HEK293 (cell line): ENCODE data around the gene PLEKHM2.
A peak's percentile ranks its signal among the peaks of the same experiment; 100 is the strongest.

Experiments used
- CTCF ChIA-PET: fragments of 350-600 bp; formaldehyde crosslinking; extraction: SDS; loops from one replicate; lab custom pipeline; 2021; ENCODE audit warnings: antibody characterized with exemption; lab: Yijun Ruan, JAX
- POLR2A ChIA-PET: fragments of 300-600 bp; formaldehyde crosslinking; extraction: SDS; loops from one replicate; lab custom pipeline; 2020; ENCODE audit warnings: antibody characterized with exemption, inconsistent platforms; lab: Yijun Ruan, JAX
- H3K27ac ChIP-seq: fragments of 200-500 bp; sonication (Bioruptor generic); 2 replicates; pipeline ENCODE4 v1.5.1; 2014; ENCODE audit warnings: low read depth, low read length, control low read depth, inconsistent platforms; ENCODE audit errors: extremely low read depth
- H3K36me3 ChIP-seq, 2 experiments: fragments of 200-500 bp in 1 of 2; sonication (Bioruptor generic) in 1 of 2; 1 replicate in 1 of 2; 2 replicates in 1 of 2; pipeline ENCODE4 v1.5.1; 2014 to 2017; ENCODE audit warnings: inconsistent platforms in 2 of 2, low read length in 2 of 2; ENCODE audit not compliant: control insufficient read depth in 2 of 2, insufficient read depth in 1 of 2
- H3K4me1 ChIP-seq: fragments of 200-500 bp; sonication (Bioruptor generic); 2 replicates; pipeline ENCODE4 v1.5.1; 2014; ENCODE audit warnings: mild to moderate bottlenecking, low read length, inconsistent platforms; ENCODE audit not compliant: control insufficient read depth, insufficient read depth
- H3K4me3 ChIP-seq: 2 replicates; pipeline ENCODE4 v1.5.1; 2011; ENCODE audit warnings: low read depth, mild to moderate bottlenecking, control low read depth, low read length, moderate library complexity
- H3K9me3 ChIP-seq: fragments of 200-500 bp; sonication (Bioruptor generic); 2 replicates; pipeline ENCODE4 v1.5.1; 2014; ENCODE audit warnings: low read depth, low read length, inconsistent platforms; ENCODE audit not compliant: control insufficient read depth, insufficient read depth
- CTCF ChIP-seq: fragments of 450-650 bp; formaldehyde crosslinking; IDR thresholded peaks from 2 replicates; pipeline ENCODE4 v1.5.1; 2016; ENCODE audit warnings: missing biosample characterization, missing genetic modification characterization
- GFI1B ChIP-seq: fragments of 450-650 bp; formaldehyde crosslinking; IDR thresholded peaks from 2 replicates; pipeline ENCODE4 v1.5.1; 2016; ENCODE audit warnings: missing biosample characterization, missing genetic modification characterization
- GLIS1 ChIP-seq: fragments of 450-650 bp; formaldehyde crosslinking; IDR thresholded peaks from 2 replicates; pipeline ENCODE4 v1.5.1; 2016; ENCODE audit warnings: missing biosample characterization, missing genetic modification characterization
- INSM2 ChIP-seq: fragments of 450-650 bp; formaldehyde crosslinking; IDR thresholded peaks from 2 replicates; pipeline ENCODE4 v1.5.1; 2016; ENCODE audit warnings: missing biosample characterization, missing genetic modification characterization
- MYNN ChIP-seq: fragments of 450-650 bp; formaldehyde crosslinking; IDR thresholded peaks from 2 replicates; pipeline ENCODE4 v1.5.1; 2016; ENCODE audit warnings: missing biosample characterization, missing genetic modification characterization, borderline replicate concordance
- SCRT1 ChIP-seq: fragments of 450-650 bp; formaldehyde crosslinking; IDR thresholded peaks from 2 replicates; pipeline ENCODE4 v1.5.1; 2016; ENCODE audit warnings: missing biosample characterization, missing genetic modification characterization, borderline replicate concordance
- WT1 ChIP-seq: fragments of 450-650 bp; formaldehyde crosslinking; IDR thresholded peaks from 2 replicates; pipeline ENCODE4 v1.5.1; 2016; ENCODE audit warnings: missing biosample characterization, missing genetic modification characterization
- ZBTB11 ChIP-seq: fragments of 450-650 bp; formaldehyde crosslinking; conservative IDR thresholded peaks from 2 replicates; pipeline ENCODE4 v1.5.1; 2016; ENCODE audit warnings: low read depth, missing biosample characterization, missing genetic modification characterization
- ZBTB6 ChIP-seq: fragments of 450-650 bp; formaldehyde crosslinking; IDR thresholded peaks from 2 replicates; pipeline ENCODE4 v1.5.1; 2017; ENCODE audit warnings: missing biosample characterization, missing genetic modification characterization
- ZBTB8A ChIP-seq: fragments of 450-650 bp; formaldehyde crosslinking; IDR thresholded peaks from 2 replicates; pipeline ENCODE4 v1.5.1; 2016; ENCODE audit warnings: missing biosample characterization, missing genetic modification characterization
- ZFHX2 ChIP-seq: fragments of 450-650 bp; formaldehyde crosslinking; conservative IDR thresholded peaks from 2 replicates; pipeline ENCODE4 v1.5.1; 2016; ENCODE audit warnings: missing biosample characterization, missing genetic modification characterization
- ZNF248 ChIP-seq: fragments of 450-650 bp; formaldehyde crosslinking; IDR thresholded peaks from 2 replicates; pipeline ENCODE4 v1.5.1; 2017; ENCODE audit warnings: missing biosample characterization, missing genetic modification characterization
- ZNF37A ChIP-seq: fragments of 450-650 bp; IDR thresholded peaks from 2 replicates; pipeline ENCODE4 v1.5.1; 2018; ENCODE audit warnings: missing biosample characterization, missing genetic modification characterization

The PLEKHM2 gene

GRCh38 chr1:15680131-15680530, 4.0 kb upstream of the PLEKHM2 start (continued):
- TF ChIP-seq CTCF (tag by site-specific recombination), result no peak

- Histone ChIP-seq H3K27ac (no peak overlapping the region), H3K4me3 (no peak overlapping the region), H3K9me3 (no peaks in the 10 kb centered on the region), H3K4me1 (no peaks in the 10 kb centered on the region; the same call in 1 of the 2 replicates), H3K36me3 (no peaks in the 10 kb centered on the region)
- ChIA-PET POLR2A (interaction anchor here (0.7 kb wide), 1 partner anchor 31 kb away, joined by 3 read pairs; no protein-coding TSS in a partner anchor), CTCF (interaction anchor here (1.1 kb wide), 1 partner anchor 60 kb away, joined by 4 read pairs; no protein-coding TSS in a partner anchor)
- TF ChIP-seq ZBTB6 (tag by site-specific recombination) (no peak), ZBTB11 (tag by site-specific recombination) (no peak), MYNN (peak; percentile 55; the same call in 1 of the 2 replicates), ZNF248 (tag by site-specific recombination) (no peak), GFI1B (no peak), INSM2 (no peak), SCRT1 (tag by site-specific recombination) (no peak)
These were observed 3.4 kb upstream of the PLEKHM2 start for GRCh38 chr1:15680561-15681348.

GRCh38 chr1:15681349-15682292, 2.5 kb upstream of the PLEKHM2 start:
- CTCF ChIA-PET, result interaction anchor here (1.1 kb wide), 1 partner anchor 59 kb away, joined by 4 read pairs; no protein-coding TSS in a partner anchor
- H3K4me1 ChIP-seq, result no peaks in the 10 kb centered on the region; the same call in 1 of the 2 replicates

More at GRCh38 chr1:15681349-15682292, 2.5 kb upstream of the PLEKHM2 start:
- H3K9me3 ChIP-seq, result no peaks in the 10 kb centered on the region
- peak; percentile 27; the same call in 1 of the 2 replicates for TF ChIP-seq WT1
- peak; percentile 27; the same call in 1 of the 2 replicates for TF ChIP-seq GLIS1 (tag by site-specific recombination)
- TF ChIP-seq ZFHX2, result peak; percentile 50; the same call in 1 of the 2 replicates
- TF ChIP-seq ZBTB8A (tag by site-specific recombination), result peak; percentile 62
- no peak for TF ChIP-seq ZNF37A (tag by site-specific recombination)
- H3K27ac ChIP-seq, result no peak overlapping the region
- H3K4me3 ChIP-seq, result no peak overlapping the region
- H3K36me3 ChIP-seq, result no peaks in the 10 kb centered on the region
- POLR2A ChIA-PET, result interaction anchor here (0.6 to 0.9 kb wide), 3 partner anchors 30 to 115 kb away, joined by 3 read pairs; no protein-coding TSS in a partner anchor
